ENCODE data around the gene SH3RF3.

DNA sequence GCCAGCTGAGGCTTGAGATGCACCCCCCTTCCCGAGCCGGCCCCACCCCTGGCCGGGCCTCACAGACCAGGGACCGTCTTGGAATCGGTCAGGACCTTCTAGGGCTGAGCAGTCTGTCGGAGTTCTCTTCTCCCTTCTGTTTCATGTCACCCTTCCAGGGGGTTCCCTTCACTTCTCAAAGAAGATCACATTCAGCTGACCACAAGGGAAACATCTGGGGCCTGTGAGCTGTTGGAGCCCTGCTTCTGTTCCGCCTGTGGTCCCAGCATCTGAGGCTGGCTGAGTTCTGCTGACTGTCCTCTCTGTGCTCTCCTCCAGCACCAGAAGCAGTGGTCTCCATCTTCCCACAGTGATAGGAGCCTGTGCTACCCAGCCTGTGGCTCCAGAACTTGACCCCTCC lies 378.2 kb downstream of the SH3RF3 start:
- TF ChIP-seq POLR2AphosphoS5 (IDR thresholded peaks at IDR 0.05) = no peak
- TF ChIP-seq, protein P1, sequence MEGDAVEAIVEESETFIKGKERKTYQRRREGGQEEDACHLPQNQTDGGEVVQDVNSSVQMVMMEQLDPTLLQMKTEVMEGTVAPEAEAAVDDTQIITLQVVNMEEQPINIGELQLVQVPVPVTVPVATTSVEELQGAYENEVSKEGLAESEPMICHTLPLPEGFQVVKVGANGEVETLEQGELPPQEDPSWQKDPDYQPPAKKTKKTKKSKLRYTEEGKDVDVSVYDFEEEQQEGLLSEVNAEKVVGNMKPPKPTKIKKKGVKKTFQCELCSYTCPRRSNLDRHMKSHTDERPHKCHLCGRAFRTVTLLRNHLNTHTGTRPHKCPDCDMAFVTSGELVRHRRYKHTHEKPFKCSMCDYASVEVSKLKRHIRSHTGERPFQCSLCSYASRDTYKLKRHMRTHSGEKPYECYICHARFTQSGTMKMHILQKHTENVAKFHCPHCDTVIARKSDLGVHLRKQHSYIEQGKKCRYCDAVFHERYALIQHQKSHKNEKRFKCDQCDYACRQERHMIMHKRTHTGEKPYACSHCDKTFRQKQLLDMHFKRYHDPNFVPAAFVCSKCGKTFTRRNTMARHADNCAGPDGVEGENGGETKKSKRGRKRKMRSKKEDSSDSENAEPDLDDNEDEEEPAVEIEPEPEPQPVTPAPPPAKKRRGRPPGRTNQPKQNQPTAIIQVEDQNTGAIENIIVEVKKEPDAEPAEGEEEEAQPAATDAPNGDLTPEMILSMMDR (IDR thresholded peaks at IDR 0.05) = no peak
